Measurements from ENCODE around the gene PLEKHM2. TPM values are rescaled to one million over a fixed set of nuclear protein-coding genes. Genes with fewer than 3 reads are reported as not detected.

Gene PLEKHM2
- total RNA-seq, 1 experiment from 2014 or later = 45.9 TPM

DNA sequence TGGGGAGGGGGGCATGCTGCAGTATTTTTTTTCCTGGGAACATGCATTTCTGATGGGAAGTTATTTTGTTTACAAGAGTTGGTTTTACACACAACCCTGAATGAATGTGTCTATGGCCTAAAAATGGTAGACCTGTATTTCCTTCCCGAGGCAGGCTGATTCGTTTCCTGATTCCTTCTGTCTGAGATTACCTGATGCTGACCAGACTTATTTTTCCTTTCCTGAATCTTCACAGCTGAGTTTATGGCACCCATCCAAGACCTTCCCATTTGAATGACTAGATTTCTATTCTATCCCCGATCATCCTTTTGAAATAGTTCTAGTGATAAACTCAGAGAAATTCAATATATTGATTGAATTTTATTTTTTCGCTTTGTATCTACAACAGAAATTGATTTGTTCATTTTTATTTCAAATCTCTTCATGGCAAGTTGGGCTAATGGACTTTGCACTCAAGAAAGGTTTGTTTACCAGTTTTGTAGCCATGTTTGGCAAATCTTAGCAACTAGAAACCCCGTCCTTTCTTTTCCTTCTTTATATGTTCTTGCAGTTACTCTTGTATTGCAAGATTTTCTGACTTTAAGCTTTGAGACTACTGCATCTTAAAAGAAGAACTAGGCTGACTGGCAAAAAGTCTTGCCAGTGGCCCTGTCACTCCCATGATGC, 15.9 kb upstream of the PLEKHM2 start:
- Histone ChIP-seq H2AFZ (ENCODE audit: low read length) (no peak overlapping the region), H2BK120ac (ENCODE audit: low read depth, low read length, poor library complexity, severe bottlenecking) (no peak overlapping the region), H3K18ac (ENCODE audit: insufficient read length, low read depth, low read length) (no peak overlapping the region), H2BK20ac (ENCODE audit: low read depth, low read length, poor library complexity, severe bottlenecking) (no peak overlapping the region), H2BK15ac (ENCODE audit: low read depth, low read length) (no peak overlapping the region), H3K27me3 (ENCODE audit: insufficient read depth, low read length) (no peaks in the 10 kb centered on the region), H3K4ac (ENCODE audit: low read depth, low read length) (no peak overlapping the region), H3K4me1 (ENCODE audit: insufficient read depth, low read length) (no peaks in the 10 kb centered on the region; the same call in 1 of the 2 replicates), H2BK12ac (ENCODE audit: insufficient read length, low read depth, low read length) (no peak overlapping the region), H3K9me3 (ENCODE audit: control insufficient read depth, low read depth, low read length) (no peaks in the 10 kb centered on the region), H3K23ac (ENCODE audit: insufficient read length, low read depth, low read length) (no peak overlapping the region), H3K4me2 (ENCODE audit: insufficient read depth, insufficient read length, low read length) (no peak overlapping the region), H2BK5ac (ENCODE audit: insufficient read length, low read length) (no peak overlapping the region), H3K9ac (ENCODE audit: extremely low read depth, insufficient read length, low read length) (no peak overlapping the region), H4K20me1 (ENCODE audit: control insufficient read depth, insufficient read depth, insufficient read length) (no peaks in the 10 kb centered on the region), H3K14ac (ENCODE audit: insufficient read depth, low read length) (no peak overlapping the region), H3K79me2 (ENCODE audit: insufficient read depth, low read length) (no peaks in the 10 kb centered on the region), H2AK5ac (ENCODE audit: insufficient read length, low read length) (no peak overlapping the region), H3K79me1 (ENCODE audit: insufficient read depth, low read depth, low read length, poor library complexity, severe bottlenecking) (no peaks in the 10 kb centered on the region), H4K5ac (ENCODE audit: insufficient read length, low read depth, low read length) (no peak overlapping the region), H3K23me2 (ENCODE audit: insufficient read length, low read depth, low read length, poor library complexity, severe bottlenecking) (no peaks in the 10 kb centered on the region), H3T11ph (ENCODE audit: low read length) (no peak overlapping the region), H3K27ac (ENCODE audit: insufficient read length, low read depth, low read length) (no peak overlapping the region), H4K8ac (replicated peaks; ENCODE audit: insufficient read length, low read depth, low read length) (no peak overlapping the region), H4K91ac (ENCODE audit: insufficient read length, low read depth, low read length) (no peak overlapping the region), H3K56ac (ENCODE audit: insufficient read length, low read depth, low read length) (no peak overlapping the region)
- Mint-ChIP-seq H3K36me3 (ENCODE audit: insufficient read depth in 1 of 3, low read depth in 3 of 3) (peaks cover 0 to 5% (median under 1%) of the 10 kb centered on the region in 3 experiments; a peak in 4 of 7 replicates), H3K4me1 (peaks cover 16 to 25% of the 10 kb centered on the region in 2 experiments), H3K9me3 (no peaks in the 10 kb centered on the region), H3K27ac (peak overlapping the region in 1 of 3 experiments; percentile 56; a peak in 2 of 7 replicates), H3K27me3 (ENCODE audit: low read depth) (no peaks in the 10 kb centered on the region), H3K4me3 (no peak overlapping the region)
- WGBS (ENCODE audit: extremely low coverage, insufficient read length, low lambda C conversion rate) = no CpG with 5 or more reads among the region's 5 CpGs
- TF ChIP-seq CTCF (conservative IDR thresholded peaks at IDR 0.05) = no peak
- no peak for DNase-seq
